GM21576 (cell line): ENCODE results near the gene FMN1.
"Not testable (repeated sequence)": the region's sequence is repeated elsewhere in the genome, so short reads cannot be mapped to it uniquely, and the experiment has no call there.

Experiments used
- ATAC-seq: cut with Tn5 transposase; IDR thresholded peaks from one replicate; pipeline ENCODE4 v1.9.1; 2021; ENCODE audit warnings: mild to moderate bottlenecking, moderate library complexity; ENCODE audit not compliant: unreplicated experiment

FMN1 gene

DNA sequence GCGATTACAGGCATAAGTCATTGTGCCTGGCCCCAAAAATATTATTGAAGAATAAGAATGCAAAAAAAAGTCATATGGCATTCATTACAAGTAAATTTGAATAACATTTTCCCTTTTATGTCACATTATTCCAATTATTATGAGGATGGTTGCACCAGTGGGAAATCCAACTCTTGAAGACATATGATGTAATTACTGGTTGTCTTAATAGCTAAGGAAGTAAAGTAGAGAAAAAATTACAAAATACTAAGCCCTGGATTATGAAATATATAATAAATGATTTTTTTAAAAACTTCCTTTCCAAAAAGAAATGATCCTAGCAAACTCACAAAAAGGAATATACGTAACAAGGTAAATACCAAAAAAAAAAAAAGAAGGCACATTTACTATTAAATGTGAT lies 98.9 kb downstream of the FMN1 start:
- no peak for ATAC-seq

DNA sequence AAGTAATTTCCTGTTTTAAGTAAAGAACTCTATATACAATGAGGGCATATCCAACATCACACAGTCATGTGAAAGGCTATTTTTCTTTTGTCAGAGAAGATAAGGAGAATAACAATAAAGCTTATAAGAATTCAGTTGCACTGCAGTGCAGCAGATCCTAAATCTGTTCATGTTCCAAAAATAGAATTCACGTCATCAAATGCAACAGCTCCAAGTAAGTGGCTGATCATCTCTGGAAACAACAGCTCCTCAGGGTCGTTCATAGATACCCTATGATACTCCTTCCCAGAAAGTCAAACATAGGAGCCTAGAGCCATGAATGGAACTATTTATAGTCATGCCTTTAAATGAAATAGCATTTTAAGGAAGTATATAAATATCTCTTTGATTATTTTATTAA lies 100.2 kb downstream of the FMN1 start:
- ATAC-seq = no peak

DNA sequence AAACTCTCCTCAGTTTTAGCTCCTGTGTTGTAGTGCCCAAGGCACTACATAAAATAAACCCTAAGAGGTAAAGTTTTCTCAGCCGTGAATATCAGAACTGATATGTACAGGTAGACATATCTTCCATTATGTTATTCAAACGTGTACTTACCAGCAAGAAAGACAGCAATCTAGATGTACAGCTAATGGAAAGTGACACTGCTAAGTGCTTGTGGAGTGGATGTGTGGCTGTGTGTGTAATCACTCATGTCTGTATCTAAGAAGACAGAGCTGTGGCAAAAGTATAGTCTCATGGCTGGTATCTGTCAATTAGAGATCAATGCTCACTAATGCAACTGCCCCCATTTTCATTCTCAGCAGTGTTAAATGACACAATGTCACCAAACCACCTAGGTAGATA lies 101.3 kb downstream of the FMN1 start:
- no peak for ATAC-seq

DNA sequence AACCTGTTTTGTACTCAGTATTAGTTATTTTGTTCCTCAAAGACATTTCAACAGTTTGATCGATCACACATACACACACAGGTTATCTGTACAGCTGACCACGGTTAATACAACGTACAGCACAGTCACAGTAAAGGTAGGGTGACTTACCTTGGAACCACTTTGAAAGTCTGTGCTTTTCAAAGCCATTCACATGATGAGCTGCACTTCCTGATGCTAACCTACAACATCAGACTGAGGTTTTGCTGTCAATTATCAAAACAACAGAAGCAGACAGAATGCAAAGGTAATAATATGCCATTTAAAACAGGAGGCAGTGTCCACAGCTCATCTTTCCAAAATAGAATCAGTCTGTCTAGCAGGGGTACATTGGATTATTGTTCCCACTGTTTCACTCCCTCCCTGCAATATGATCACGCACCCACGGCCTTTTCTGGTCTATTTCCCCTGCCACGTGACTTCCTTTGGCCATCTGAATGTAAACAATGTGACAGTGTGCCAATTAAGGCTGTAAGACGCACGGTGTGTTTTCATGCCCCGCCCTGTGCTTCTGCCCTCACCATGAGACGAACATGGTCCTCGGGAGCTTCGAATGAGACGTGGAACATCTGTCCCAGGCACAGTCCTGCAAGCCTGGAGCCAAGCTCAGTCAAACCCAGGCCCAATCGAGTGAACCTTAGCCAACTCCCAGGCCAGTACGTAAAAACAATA lies 102.4 kb downstream of the FMN1 start:
- no peak for ATAC-seq

GRCh38 chr15:33089878-33090757 lies 104.4 kb downstream of the FMN1 start:
- no peak for ATAC-seq

- no peak for ATAC-seq
Observed at GRCh38 chr15:33089165-33089877, 105.2 kb downstream of the FMN1 start.

DNA sequence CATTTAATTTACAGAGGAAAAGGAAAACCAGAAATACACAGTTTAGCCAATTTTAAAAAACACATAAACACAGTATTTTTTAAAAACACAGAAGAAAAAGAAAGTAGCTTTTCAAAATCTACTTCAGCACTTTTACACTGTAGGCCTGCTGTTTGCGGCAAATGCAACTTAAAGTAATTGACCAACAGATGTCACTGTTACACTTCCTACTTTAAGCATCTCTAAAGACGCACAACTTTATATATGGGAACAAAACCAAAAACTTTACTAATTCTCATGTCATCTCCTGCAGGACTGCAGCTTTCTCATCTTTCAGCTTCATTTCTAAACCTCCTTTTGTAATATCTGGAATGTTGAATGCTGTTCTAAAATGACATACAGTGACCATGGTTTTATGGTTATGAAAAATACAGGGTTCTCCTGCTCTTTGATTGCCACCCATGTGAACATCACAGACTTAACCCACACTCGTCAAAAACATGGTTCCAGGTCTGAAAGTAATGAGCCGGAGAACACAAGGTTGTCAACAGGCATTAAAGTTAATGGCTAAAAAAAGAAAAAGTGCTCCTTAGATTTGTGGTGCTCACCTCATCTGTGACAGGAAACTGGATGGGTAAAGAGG lies 107.9 kb downstream of the FMN1 start:
- no peak for ATAC-seq

- no peak for ATAC-seq
Observed at GRCh38 chr15:33084661-33085060, 109.9 kb downstream of the FMN1 start.

- ATAC-seq = no peak
Observed at GRCh38 chr15:33083232-33084081, 111.1 kb downstream of the FMN1 start.

- ATAC-seq = no peak
Observed at GRCh38 chr15:33080006-33080405, 114.5 kb downstream of the FMN1 start.

DNA sequence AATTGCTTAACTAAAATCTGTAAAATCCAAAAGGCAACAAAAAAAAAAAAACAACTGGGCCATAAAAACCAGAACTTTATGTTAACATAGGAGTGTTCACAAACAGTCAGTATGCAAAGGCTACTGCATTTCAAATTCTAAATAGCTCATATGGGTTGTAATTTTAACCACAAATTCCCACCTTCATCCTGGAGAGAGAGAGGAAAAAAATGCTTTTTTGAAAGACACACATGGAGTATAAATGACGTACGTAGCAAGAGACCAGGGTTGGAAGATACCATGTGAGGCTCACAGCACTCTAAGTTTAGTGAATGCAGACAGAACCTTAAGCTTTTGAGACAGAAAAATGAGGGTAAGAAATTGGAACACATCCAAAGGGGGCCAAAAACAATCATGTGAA lies 115.9 kb downstream of the FMN1 start:
- no peak for ATAC-seq

DNA sequence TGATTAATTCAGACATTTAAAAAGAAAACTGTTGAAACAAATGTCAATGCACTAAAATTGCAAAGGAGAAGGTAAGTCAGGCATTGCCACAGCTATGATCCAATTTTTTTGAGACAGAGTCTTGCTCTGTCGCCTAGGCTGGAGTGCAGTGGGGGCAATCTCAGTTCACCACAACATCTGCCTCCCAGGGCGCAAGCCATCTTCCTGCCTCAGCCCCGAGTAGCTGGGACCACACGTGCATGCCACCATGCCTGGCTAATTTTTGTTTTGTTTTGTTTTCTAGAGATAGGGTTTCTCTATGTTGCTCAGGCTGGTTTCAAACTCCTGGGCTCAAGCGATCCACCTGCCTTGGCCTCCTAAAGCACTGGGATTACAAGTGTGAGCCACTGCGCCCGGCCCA lies 117.6 kb downstream of the FMN1 start:
- ATAC-seq = no peak

DNA sequence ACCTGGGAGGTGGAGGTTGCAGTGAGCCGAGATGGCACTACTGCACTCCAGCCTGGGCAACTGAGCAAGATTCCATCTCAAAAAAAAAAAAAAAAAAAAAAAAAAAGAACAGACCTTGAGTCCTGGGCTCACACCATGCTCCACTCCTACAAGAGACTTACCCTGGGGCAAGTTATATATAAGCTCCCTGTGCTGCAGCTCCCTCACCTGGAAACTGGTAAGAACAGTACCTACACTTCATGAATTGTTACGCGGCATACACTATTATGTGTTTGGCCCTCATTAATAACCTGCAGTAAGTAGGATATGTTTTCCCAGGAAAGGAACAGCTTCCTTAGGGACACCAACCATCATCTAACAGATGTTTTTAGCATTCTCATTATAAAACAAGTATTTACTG lies 119.6 kb downstream of the FMN1 start:
- ATAC-seq = no peak

DNA sequence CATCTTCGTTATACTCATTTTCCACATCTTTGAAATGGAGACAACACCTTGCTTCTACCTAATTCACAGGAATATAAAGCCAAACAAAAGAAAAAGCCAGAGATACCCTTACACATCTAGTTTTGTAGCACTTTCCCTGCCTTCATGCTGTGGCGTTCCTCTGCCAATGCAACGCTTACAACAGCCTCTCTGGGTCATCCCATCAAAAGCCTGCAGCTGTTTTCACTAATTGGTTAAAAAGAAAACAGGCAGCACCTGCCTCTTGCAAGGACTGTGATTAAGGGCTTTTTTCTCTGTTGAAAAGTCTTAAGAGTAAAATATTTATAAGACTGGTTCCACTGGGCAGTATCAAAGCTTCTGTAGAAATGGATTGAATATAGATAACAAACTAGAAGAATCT lies 120.3 kb downstream of the FMN1 start:
- ATAC-seq = no peak

- ATAC-seq = no peak
Observed at GRCh38 chr15:33071451-33071850, 123.1 kb downstream of the FMN1 start.

DNA sequence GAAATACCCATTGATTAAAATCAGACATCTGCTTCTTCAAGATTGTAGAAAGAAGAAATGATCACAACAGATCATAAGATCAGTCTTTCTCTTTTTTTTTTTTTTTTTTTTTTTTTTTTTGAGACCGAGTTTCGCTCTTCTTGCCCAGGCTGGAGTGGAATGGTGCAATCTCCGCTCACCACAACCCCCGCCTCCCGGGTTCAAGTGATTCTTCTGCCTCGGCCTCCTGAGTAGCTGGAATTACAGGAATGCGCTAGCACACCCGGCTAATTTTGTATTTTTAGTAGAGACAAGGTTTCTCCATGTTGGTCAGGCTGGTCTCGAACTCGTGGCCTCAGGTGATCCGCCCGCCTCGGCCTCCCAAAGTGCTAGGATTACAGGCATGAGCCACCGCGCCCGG lies 124.6 kb downstream of the FMN1 start:
- not testable (repeated sequence) for ATAC-seq

GRCh38 chr15:33069161-33069560 lies 125.4 kb downstream of the FMN1 start:
- no peak for ATAC-seq

DNA sequence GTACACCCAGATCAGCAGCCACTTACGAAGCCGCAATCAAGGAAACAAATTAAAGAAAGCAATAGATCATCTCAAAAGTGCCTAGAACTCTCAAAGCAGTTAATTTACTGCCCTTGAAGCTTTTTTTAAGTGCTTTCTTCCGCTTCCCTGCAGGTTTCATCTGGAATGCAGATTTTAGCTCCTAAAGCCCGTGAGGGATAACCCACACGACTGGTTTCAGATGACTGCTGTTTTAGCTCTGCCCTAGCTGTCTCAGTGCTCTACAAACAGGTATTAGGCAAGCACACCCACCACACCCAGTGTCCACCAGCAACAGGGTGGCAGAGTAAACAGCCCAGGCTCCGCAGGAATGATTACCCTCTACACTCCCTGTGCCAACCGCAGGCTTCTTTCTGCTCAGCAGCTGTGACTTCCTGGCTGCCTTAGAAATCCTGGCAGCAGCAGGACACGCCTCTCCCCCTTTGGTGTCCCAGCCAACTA lies 126.0 kb downstream of the FMN1 start:
- ATAC-seq = no peak

DNA sequence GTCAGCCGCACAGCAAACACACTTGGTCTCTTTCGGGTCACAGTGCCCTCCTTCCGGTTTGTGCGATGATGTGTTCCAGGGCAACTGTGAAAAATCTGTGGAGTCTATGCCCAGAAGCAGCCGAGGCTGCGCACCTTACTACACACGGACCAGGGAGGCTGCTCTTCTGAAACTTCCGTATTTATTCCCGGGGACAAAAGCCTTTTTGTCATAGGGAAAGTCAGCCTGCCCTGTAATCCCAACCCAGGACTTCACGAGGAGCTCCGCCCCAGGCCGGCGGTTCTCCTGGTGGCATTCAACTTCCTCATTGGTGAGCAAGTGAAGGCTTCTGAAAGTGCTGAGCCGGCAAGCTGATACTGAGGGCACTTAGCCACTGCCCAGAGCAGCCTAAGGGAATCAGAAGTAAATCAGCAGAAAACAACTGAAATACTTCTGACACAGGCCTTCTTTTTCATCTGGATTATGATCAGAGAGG lies 126.5 kb downstream of the FMN1 start:
- no peak for ATAC-seq

- ATAC-seq = no peak
Observed at GRCh38 chr15:33067456-33067855, 127.1 kb downstream of the FMN1 start.
